Pulmonary artery endothelial cell (primary cell): ENCODE measurements around the gene PRSS33. TPM values are rescaled to one million over a fixed set of nuclear protein-coding genes. Genes with fewer than 3 reads are reported as not detected.

Source experiments
- DNase-seq: peaks from one replicate; pipeline ENCODE4 v3.0.0-alpha.2; 2011; ENCODE audit warnings: low read depth, low spot score
- total RNA-seq: library from RNA; depleted of rRNA; stranded (reverse); fragments of >200 nt; gene quantifications from 2 replicates; pipeline ENCODE4 v1.2.3, GENCODE V29; 2014

Gene PRSS33
- total RNA-seq, result not detected in 2 replicates

- DNase-seq, result no peak
Observed at GRCh38 chr16:2787406-2787805, at the start of gene PRSS33. PRSS33 (minus strand) TSS chr16:2787560; CDS start chr16:2786547, 1,013 bp downstream.

GRCh38 chr16:2836646-2837508 is 49.5 kb upstream of the PRSS33 start:
- DNase-seq, result no peak

GRCh38 chr16:2835638-2836493 is 48.5 kb upstream of the PRSS33 start:
- DNase-seq, result peak; percentile 26

GRCh38 chr16:2834968-2835367 is 47.6 kb upstream of the PRSS33 start:
- DNase-seq, result no peak

- DNase-seq, result no peak
Observed at GRCh38 chr16:2833776-2834175, 46.4 kb upstream of the PRSS33 start.

GRCh38 chr16:2831203-2831602 is 43.8 kb upstream of the PRSS33 start:
- no peak for DNase-seq

GRCh38 chr16:2830355-2830695 is 43.0 kb upstream of the PRSS33 start:
- DNase-seq, result no peak

- no peak for DNase-seq
Observed at GRCh38 chr16:2829501-2830354, 42.4 kb upstream of the PRSS33 start, which contains the start of gene ZG16B. ZG16B (plus strand) TSS chr16:2830303; CDS start chr16:2830442, 139 bp downstream.

GRCh38 chr16:2828876-2829430 is 41.6 kb upstream of the PRSS33 start:
- DNase-seq, result no peak

GRCh38 chr16:2828521-2828840 is 41.1 kb upstream of the PRSS33 start:
- no peak for DNase-seq

GRCh38 chr16:2827831-2828520 is 40.6 kb upstream of the PRSS33 start:
- DNase-seq, result no peak

GRCh38 chr16:2827374-2827791 is 40.0 kb upstream of the PRSS33 start:
- DNase-seq, result no peak

- no peak for DNase-seq
Observed at GRCh38 chr16:2826591-2827373, 39.4 kb upstream of the PRSS33 start.

GRCh38 chr16:2825906-2826305 is 38.5 kb upstream of the PRSS33 start:
- DNase-seq, result no peak

- no peak for DNase-seq
Observed at GRCh38 chr16:2825049-2825742, 37.8 kb upstream of the PRSS33 start.

GRCh38 chr16:2824626-2825025 is 37.3 kb upstream of the PRSS33 start:
- DNase-seq, result no peak

- no peak for DNase-seq
Observed at GRCh38 chr16:2822496-2822895, 35.1 kb upstream of the PRSS33 start.

GRCh38 chr16:2822158-2822495 is 34.8 kb upstream of the PRSS33 start:
- no peak for DNase-seq

GRCh38 chr16:2821487-2822157 is 34.3 kb upstream of the PRSS33 start:
- DNase-seq, result no peak
